GM18873 (cell line): ENCODE results near the gene GPRC5B.

ENCODE experiments used
- ATAC-seq: cut with Tn5 transposase; IDR thresholded peaks from one replicate; pipeline ENCODE4 v1.9.1; 2021; ENCODE audit warnings: mild to moderate bottlenecking, moderate library complexity, moderate number of reproducible peaks; ENCODE audit not compliant: unreplicated experiment, low FRiP score

Gene GPRC5B, protein sequence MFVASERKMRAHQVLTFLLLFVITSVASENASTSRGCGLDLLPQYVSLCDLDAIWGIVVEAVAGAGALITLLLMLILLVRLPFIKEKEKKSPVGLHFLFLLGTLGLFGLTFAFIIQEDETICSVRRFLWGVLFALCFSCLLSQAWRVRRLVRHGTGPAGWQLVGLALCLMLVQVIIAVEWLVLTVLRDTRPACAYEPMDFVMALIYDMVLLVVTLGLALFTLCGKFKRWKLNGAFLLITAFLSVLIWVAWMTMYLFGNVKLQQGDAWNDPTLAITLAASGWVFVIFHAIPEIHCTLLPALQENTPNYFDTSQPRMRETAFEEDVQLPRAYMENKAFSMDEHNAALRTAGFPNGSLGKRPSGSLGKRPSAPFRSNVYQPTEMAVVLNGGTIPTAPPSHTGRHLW

DNA sequence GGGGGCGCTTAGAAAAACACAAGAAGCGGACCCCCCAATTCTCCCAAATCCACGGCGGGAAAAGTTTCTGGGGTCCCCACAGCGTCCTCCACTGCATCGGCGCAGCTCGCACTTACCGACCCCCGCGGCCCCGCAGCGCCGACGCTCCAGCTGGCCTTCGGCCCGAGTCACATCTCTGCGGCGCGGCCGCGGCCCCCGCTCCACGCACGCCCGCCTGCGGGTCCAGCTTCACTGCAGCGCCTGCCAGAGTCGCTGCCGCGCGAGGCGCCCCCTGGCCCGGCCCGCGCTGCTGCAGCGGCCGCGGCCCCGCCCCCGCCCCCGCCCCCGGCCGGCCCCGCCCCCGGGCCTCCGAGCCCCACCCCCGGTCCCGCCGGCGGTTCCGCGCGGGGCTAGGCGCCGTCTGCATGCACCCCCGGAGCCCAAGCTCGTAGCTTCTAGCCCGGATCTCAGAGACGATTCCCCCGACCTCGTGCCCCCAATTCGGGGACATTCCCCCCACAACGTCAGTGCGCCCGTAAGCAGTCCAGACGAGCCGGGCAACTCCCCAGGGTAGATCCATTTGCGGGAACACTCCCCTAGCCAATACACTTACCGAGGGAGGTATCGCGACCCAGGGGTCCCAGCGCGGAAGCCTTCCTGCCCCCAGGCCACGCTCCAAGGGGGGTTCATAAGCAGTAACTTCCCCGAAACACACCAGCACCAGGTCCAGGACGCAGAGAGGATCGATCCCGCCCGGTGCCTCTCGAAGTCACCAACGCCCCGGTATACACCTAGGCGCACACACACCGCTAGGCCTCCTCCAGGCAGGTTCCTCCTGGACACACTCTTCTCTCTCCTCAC is at the start of gene GPRC5B:
TSS of gene GPRC5B (minus strand) at position 238 of the 840 bp plus-strand sequence. CDS start 12,003 bp downstream, outside the sequence.
- ATAC-seq, result no peak

DNA sequence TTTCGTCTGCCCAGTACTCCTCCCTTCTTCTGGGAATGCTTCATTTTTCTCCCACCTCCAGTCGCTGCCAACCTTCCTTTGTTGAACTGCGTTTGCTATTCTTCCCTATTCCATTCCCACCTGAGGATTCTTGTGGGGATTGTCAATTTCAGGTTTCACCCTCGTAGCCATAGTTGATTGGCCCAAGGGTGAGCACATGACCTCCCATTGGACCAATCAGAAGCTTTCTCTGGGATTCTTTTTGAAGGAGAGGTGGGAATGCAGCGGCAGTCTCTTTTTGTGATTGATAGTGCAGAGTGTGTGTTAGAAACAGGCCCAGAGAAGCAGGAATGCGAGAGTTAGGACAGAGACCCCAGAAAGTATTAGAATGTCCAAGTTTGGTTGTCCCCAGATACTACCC is 49.1 kb upstream of the GPRC5B start:
- ATAC-seq, result no peak

DNA sequence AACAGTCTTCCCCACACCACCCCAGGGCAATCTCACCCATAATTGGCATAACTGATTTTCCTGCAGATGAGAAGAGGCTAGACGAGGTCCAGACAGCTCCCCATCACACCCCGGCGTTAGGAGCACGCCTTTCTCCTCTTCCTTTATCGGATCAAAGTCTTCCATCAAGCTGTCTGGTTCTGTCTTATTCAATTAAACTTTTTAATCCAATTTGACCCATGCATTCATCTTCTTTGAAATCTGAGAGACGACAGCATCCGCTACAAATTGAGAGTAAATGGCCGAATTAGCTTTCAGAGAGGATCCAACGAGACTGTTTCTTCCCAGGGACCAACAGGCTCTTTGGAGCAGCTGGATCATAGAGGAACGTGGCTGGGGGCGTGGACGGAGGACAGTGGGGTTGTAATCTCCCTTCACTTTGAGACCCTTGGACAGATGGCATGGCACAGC is 44.4 kb upstream of the GPRC5B start:
- no peak for ATAC-seq

DNA sequence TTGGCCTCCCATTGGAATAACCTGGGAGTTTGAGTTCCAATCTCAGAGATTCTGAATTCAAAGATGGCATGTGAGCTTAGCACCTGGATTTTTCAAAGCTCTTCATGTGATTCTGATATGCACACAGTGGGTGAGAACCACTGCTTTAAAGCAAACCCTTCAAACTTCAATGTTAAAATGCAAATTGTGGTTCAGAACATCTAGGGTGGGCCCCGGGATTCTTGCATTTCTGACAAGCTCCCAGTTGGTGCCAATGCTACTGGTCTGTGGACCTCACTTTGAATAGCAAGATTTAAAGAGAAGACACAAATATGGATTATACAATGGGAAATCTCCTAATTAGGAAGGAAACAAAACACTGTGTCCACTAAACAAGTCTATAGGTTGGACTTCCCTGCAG is 43.8 kb upstream of the GPRC5B start:
- ATAC-seq, result no peak

DNA sequence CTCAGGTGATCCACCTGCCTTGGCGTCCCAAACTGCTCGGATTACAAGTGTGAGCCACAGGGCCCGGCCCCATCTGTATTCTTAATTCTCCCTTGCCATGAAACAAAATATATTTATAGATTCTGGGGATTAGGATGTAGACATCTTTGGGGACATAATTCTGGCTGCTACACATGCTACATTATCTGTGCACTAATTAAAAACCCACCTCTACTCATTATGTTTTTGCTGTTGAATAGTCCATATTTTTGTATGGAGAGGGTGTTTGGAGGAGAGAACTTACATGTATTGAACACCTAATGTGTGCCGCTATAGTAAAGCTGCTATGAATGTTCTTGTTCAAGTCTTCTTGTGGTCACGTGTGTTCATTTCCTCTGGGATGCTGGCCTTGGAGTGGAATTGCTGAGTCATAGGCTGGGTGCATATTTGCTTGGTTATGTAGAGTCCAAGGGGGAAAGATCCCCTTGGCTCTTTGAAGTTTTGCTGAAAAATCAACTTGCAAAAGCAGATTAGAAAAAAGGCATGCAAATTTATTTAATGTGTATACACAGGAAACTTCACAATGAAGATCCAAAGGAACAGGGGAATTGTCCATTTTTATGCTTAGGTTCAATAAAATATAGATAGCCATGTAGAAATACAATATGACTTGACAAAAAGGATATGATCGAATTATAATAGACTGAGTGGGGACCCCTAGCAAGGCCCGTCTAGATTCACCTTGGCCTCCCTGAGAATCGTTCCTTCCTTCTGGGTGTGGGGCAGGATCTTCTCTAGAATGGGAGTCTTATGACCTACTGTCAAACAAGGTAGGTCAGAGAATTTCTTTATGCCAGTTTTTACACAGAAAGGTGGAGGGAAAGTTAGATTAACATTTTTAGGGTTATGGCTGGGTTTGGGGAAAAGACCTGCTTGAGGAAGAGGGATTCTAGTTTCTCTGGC is 42.1 kb upstream of the GPRC5B start:
- no peak for ATAC-seq

DNA sequence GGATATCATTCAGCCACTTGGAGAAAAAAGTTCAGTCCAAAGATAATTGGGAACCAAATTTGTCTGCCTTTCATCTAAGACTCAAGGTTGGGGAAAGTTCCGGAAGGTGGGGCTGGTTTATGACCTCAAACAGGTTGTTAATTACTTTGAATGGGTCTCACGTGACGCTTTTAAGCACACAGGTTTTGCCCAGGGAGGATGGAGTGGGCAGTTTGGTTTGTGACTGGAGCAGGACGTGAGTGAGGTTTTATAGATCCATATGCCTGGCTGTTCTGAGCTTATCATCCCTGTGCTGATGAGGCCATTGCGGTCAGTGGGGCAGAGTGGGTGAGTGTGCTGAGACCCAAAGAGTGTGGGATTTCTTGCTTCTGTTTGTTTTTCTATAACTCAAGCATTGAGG is 38.7 kb upstream of the GPRC5B start:
- no peak for ATAC-seq

DNA sequence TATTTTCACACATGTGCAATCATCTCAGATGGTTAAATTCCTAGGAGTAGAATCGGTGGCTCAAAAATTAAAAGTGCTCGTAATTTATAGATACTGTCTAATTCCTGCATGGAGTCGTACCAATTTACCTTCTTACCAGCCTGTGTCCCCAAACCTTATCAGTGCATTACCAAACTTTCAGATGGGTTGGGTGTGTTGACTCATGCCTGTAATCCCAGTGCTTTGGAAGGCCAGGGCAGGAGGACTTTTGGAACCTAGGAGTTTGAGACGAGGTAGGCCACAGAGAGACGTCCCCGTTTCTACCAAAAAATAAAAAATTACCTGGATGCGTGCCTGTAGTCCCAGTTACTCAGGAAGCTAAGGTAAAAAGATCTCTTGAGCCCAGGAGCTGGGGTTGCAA is 34.5 kb upstream of the GPRC5B start:
- ATAC-seq, result no peak

DNA sequence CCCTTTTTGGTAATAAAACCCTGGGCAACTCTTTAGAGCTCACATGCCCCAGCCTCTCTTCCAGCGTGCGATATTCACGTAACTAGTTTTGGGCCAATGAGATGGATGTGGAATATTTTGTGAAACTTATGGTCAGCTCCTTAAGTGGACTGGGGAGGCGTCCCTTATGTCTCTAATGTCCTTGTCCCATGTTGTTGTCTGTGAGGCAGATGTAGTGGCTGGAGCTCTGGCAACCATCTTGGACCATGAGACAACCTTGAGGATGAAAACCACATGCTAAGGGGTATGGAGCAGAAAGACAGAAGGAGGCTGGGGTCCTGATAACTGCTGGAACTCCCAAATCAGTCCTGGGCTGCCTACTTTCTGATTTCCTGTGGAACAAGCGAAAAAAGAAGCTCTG is 31.4 kb upstream of the GPRC5B start:
- no peak for ATAC-seq

DNA sequence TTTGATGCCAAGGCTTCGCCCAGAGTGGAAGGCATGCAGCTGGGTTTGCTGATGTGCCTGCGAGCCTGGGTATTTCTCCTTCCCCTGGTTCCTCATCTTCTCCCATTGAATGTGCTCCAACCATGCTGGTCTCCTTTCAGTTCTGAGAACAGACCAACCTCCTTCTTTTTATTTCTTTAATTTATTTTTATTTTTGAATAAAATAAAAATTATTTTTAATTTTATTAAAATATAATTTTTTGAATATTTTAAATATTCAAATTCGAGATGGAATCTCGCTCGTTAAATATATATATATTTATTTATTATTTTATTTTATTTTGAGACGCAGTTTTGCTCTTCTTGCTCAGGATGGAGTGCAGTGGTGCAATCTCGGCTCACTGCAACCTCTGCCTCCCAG is 30.2 kb upstream of the GPRC5B start:
- ATAC-seq, result no peak

DNA sequence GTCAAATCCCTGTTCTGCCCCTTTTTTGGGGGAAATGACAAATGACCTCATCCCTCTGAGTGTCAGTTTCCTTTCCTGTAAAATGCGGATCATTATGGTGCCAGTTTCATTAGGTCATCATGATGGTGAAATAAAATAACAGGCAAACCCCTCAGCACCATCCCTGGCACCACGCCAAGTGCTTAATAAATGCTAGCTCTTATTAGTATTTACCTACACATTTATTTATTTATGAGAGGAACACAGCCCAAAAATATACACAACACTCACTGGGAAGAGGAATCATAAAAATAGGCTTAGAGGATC is 28.6 kb upstream of the GPRC5B start:
- ATAC-seq, result no peak

DNA sequence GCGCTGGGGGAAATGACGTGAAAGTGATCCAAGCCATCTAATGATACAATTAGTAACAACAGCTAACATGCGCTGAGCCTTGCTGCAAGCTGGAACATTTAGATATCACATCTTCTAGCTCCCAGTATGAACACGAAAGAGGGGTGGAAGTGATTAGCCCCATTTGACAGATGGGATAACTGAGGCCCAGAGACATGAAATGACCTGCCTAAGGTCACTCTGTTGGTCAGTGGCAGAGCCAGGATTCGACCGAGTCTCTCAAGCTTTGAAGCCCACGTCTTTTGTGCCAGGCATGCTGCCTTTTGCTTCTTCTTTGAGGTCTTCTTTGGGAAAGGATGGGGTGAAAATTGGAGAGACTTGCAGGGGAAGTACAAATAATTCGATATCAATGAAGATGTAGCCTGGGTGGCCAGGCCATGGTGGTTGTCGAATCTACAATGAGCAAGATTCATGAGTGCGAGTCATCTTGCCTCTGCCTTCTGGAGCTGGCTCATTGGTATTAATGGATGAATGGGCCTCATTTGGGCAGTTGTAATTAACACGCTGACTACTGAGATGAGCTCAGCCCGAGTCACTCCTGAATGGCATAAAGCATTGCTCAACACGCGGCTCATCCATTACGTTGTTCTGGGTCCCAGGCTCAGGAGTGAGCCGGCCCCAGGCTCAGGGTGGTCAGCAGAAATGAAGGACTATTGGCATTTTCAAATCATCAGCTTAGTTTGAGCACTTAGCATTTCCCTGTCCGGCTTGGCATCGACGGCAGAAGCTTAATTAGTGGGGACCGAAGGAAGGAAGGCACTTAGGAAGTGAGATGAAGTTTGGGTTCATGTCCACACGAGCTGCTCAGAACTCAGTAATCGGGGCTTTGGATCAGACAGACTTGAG is 28.0 kb upstream of the GPRC5B start:
- ATAC-seq, result no peak

DNA sequence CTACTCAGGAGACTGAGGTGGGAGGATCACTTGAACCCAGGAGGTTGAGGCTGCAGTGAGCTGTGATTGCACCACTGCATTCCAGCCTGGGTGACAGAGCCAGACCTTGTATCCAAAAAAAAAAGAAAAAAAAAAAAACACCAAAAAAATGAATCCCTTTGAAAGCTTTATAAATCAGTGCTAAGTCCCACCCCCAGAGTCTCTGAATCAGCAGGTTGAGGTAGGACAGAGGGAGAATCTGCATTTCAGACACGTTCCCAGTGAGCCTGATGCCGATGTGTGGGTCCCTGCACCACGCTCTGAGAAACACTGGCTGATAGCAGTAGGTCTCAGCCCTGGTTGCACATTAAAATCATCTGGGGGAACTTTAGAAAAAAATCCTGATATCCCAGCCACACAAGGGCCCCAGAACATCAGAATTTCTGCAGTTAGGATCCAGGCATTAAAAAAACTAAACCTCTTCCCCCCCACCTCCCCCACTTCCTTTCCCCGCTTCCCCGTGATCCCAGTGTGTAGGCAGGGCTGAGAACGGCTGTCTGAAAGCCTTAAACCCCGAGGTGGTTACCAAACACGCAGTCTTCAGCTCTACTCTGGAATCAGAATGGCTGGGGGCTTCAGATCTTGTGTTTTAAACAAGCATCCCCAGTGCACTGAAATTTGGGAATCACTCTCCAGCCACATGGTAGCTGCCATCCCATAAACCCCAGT is 27.3 kb upstream of the GPRC5B start:
- ATAC-seq, result no peak

DNA sequence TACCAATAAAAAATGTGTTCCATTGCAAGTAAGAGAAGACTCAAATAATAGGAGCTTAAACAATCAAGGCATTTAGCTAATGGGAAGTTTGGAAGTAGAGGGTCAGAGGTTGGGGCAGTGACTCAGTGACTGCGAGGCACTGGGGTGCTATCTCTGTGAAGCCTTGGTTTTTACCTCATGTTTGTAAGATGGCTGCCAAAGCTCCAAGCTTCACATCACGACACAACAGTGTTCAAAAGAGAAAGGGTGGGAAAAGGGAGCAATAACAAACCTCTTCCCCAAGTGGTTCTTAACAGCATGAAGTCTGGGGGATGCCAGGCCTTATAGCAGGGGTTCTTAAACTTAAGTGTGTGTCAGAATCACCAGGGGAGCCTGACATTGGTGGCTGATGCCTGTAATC is 26.6 kb upstream of the GPRC5B start:
- no peak for ATAC-seq

DNA sequence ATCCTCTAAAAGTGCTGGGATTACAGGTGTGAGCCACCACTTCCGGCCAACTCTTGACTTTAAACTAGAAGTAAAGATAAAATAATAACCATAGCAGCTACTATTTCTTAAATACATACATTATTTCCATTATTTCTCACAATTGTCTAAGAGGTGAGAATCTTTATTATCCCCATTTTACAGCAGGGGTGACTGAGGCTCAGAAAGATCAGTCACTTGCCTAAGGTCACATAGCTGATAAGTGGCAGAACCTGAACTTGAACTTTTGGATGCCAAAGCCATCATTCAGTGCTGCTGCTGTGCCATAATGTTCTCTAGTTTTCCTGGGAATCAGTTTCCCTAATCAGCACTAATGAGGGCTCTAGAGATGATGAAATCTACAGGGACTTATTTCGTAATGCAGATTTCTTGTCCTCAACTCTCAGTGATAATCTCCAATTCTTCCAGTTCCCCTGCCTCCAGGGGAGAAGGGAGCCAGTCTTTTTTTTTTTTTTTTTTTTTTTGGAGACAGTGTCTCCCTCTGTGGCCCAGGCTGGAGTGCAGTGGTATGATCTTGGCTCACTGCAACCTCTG is 25.2 kb upstream of the GPRC5B start:
- ATAC-seq, result no peak

DNA sequence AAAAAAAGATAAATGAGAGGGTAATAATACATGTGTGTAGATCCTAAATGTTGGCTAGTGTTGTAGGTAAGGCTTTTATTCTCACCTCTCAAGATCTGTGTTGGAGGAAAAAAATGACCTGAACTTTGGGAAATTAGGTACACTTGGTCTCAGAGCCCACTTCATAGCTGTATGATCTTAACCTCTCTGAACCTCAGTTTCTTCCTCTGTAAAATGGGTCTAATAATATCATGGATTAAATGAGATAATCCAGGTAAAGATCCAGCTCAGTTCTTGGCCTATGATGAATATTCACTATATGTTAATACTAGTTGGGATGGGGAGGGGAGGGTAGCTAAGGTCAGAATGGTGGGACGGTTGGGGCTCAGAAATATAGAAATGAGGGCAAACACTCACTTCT is 24.3 kb upstream of the GPRC5B start:
- no peak for ATAC-seq

DNA sequence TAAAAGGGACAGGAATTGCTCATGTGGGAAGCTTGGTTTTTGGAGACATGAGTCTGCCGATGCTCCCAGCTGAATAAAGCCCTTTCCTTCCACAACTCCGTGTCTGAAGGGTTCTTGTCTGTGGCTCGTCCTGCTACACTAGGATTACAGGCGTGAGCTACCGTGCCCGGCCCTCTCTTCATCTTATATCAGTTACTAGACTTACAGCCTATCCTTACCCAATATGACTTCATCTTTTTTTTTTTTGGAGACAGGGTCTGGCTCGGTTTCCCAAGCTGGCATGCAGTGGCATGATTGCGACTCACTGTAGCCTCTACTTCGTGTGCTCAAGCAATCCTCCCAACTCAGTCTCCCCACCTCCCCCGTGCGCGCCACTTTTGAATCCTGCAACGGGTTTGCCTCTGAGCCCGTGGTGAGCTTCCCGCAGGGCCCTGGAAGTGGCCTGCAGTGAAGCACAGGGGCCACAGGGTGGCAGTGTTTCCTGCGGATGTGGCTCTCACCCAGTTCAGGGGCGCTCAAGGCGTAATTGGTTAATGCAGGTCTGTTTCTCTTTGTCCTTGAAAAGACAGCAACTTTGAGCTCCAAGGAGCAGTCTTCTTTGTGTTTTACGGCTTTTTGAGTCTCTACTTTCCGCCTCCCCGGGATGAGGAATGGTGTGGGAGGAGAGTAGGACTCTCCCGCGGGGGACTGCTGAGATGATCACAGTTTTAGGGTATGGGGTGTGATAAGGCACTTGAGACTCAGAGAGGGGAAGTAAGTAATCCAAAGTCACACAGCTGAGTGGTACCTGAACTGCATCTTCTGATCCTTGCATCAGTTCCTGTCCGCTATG is 22.7 kb upstream of the GPRC5B start:
- ATAC-seq, result no peak

DNA sequence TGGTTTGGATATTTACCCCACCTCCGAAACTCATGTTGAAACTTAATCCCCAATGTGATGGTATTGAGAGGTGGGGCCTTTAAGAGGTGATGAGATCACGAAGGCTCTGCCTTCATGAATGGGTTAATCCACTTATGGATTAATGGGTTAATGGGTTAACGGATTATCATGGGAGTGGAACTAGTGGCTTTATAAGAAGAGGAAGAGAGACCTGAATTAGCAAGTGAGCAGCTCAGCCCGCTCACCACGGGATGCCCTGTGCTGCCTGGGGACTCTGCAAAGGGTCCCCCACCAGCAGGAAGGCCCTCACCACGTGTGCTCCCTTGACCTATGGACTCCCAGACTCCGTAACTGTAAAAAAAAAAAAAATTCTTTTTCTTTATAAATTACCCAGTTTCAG is 16.5 kb upstream of the GPRC5B start:
- ATAC-seq, result no peak

DNA sequence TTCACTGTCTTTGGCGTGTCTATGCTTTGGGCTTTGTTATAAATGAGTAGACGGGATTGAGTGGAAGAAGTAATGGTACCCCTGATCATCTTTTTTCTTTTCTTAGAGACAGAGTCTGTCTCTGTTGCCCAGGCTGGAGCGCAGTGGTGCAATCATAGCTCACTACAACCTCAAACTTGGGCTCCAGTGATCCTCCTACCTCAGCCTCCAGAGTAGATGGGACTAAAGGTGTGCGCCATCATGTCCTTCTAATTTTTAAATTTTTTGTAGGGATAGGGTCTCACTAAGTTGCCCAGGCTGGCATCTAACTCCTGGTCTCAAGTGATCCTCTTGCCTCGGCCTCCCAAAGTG is 14.9 kb upstream of the GPRC5B start:
- no peak for ATAC-seq
